ENCODE data around the gene WDR27.

WDR27 gene

GRCh38 chr6:169701954-169702839 lies at the start of gene WDR27, which contains the start of gene C6orf120:
Gene WDR27, minus strand, starts transcription at chr6:169702029. Its CDS starts 13,024 bp downstream, at chr6:169689005.
Gene C6orf120, plus strand, starts transcription at chr6:169702126. Its CDS starts 334 bp downstream, at chr6:169702460.
- peak; percentile 86 for DNase-seq (ENCODE audit: low read depth)
- TF ChIP-seq, protein P1, sequence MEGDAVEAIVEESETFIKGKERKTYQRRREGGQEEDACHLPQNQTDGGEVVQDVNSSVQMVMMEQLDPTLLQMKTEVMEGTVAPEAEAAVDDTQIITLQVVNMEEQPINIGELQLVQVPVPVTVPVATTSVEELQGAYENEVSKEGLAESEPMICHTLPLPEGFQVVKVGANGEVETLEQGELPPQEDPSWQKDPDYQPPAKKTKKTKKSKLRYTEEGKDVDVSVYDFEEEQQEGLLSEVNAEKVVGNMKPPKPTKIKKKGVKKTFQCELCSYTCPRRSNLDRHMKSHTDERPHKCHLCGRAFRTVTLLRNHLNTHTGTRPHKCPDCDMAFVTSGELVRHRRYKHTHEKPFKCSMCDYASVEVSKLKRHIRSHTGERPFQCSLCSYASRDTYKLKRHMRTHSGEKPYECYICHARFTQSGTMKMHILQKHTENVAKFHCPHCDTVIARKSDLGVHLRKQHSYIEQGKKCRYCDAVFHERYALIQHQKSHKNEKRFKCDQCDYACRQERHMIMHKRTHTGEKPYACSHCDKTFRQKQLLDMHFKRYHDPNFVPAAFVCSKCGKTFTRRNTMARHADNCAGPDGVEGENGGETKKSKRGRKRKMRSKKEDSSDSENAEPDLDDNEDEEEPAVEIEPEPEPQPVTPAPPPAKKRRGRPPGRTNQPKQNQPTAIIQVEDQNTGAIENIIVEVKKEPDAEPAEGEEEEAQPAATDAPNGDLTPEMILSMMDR (IDR thresholded peaks at IDR 0.05; ENCODE audit: low read depth, low read length, missing control alignments) = no peak
- peak within 1 kb of the TSS; percentile 79 for H3K4me3 ChIP-seq (ENCODE audit: low read depth, low read length)

DNA sequence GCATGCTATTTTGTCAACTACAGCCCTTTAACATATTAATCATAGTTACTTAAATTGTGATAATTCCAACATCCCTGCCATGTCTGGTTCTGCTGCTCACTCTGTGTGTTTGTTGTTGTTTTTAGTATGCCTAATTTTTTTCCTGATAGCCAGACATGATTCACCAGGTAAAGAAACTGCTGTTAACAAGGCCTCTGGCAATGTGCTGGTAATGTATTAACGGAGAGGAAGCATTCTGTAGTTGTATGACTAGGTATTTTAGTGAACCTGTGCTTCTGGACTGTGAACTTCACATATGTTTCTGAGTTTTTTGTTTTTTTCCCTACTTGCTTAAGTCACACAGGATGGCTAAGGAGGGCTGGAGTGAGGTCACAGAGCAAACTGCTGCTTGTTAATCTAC lies 44.7 kb upstream of the WDR27 start:
- no peak for DNase-seq (ENCODE audit: low read depth)
- no peak overlapping the region for H3K4me3 ChIP-seq (ENCODE audit: low read depth, low read length)
- TF ChIP-seq, protein P1 (IDR thresholded peaks at IDR 0.05; ENCODE audit: low read depth, low read length, missing control alignments) = no peak

DNA sequence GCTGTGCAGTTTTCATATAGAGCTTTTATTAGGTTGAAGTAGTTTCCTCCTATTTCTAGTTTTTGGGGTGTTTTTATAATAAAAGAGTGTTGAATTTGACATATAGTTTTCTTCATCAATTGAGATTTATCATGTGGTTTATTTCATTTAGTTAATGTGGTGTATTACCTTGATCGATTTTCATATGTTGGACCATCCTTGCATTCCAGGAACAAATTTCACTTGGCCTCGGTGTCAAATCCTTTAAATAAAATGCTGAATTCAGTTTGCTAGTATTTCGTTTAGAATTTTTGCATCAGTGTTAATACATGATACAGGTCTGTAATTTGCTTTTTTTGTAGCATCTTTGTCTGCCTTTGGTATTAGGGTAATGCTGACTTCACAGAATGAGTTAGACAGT lies 43.6 kb upstream of the WDR27 start:
- TF ChIP-seq, protein P1 (IDR thresholded peaks at IDR 0.05; ENCODE audit: low read depth, low read length, missing control alignments) = no peak
- no peak overlapping the region for H3K4me3 ChIP-seq (ENCODE audit: low read depth, low read length)
- no peak for DNase-seq (ENCODE audit: low read depth)

- no peak for DNase-seq (ENCODE audit: low read depth)
- TF ChIP-seq, protein P1 (IDR thresholded peaks at IDR 0.05; ENCODE audit: low read depth, low read length, missing control alignments) = no peak
- no peak overlapping the region for H3K4me3 ChIP-seq (ENCODE audit: low read depth, low read length)
Observed at GRCh38 chr6:169741344-169741743, 39.5 kb upstream of the WDR27 start.

GRCh38 chr6:169738976-169739529 lies 37.2 kb upstream of the WDR27 start:
- H3K4me3 ChIP-seq (ENCODE audit: low read depth, low read length) = no peak overlapping the region
- TF ChIP-seq, protein P1 (IDR thresholded peaks at IDR 0.05; ENCODE audit: low read depth, low read length, missing control alignments) = no peak
- no peak for DNase-seq (ENCODE audit: low read depth)

- no peak for DNase-seq (ENCODE audit: low read depth)
- TF ChIP-seq, protein P1 (IDR thresholded peaks at IDR 0.05; ENCODE audit: low read depth, low read length, missing control alignments) = no peak
- no peak overlapping the region for H3K4me3 ChIP-seq (ENCODE audit: low read depth, low read length)
Observed at GRCh38 chr6:169738204-169738975, 36.6 kb upstream of the WDR27 start.
